Measurements from ENCODE around the gene AK5.

Gene AK5

DNA sequence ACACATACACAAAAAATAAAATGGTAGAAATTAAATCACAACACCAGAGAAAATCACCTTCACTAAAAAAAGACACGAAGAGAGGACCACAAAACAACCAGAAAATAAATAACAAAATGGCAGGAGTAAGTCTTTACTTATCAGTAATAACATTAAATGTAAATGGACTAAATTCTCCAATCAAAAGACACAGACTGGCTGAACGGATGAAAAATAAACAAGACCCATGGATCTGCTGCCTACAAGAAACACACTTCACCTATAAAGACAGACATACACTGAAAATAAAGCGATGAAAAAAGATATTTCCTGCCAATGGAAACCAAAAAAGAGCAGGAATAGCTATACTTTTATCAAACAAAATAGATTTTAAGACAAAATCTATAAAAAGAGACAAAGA lies 327.1 kb downstream of the AK5 start:
- TF ChIP-seq, protein P1, sequence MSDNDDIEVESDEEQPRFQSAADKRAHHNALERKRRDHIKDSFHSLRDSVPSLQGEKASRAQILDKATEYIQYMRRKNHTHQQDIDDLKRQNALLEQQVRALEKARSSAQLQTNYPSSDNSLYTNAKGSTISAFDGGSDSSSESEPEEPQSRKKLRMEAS (IDR thresholded peaks at IDR 0.05; ENCODE audit: low read depth, low read length), result no peak
- no peak for TF ChIP-seq MYC (IDR thresholded peaks at IDR 0.05; ENCODE audit: low read depth, low read length)
- TF ChIP-seq, protein P2, sequence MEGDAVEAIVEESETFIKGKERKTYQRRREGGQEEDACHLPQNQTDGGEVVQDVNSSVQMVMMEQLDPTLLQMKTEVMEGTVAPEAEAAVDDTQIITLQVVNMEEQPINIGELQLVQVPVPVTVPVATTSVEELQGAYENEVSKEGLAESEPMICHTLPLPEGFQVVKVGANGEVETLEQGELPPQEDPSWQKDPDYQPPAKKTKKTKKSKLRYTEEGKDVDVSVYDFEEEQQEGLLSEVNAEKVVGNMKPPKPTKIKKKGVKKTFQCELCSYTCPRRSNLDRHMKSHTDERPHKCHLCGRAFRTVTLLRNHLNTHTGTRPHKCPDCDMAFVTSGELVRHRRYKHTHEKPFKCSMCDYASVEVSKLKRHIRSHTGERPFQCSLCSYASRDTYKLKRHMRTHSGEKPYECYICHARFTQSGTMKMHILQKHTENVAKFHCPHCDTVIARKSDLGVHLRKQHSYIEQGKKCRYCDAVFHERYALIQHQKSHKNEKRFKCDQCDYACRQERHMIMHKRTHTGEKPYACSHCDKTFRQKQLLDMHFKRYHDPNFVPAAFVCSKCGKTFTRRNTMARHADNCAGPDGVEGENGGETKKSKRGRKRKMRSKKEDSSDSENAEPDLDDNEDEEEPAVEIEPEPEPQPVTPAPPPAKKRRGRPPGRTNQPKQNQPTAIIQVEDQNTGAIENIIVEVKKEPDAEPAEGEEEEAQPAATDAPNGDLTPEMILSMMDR (IDR thresholded peaks at IDR 0.05; ENCODE audit: low read depth, low read length), result no peak
- no peak for TF ChIP-seq POLR2A (IDR thresholded peaks at IDR 0.05; ENCODE audit: extremely low read depth, insufficient read length)
- no peak overlapping the region for H3K4me3 ChIP-seq (ENCODE audit: low read depth, low read length)
- DNase-seq (ENCODE audit: low read depth), result no peak

All from NB4 (cell line).